DOHH2 (cell line): ENCODE data around the gene ABCB11.

ENCODE experiments used
- H3F3A ChIP-seq: fragments of 200-600 bp; sonication (generic), shearing (Covaris generic); 2 replicates; pipeline ENCODE4 v1.6.0; 2016; ENCODE audit warnings: antibody characterized with exemption, mild to moderate bottlenecking; ENCODE audit not compliant: control insufficient read depth, insufficient read depth
- H3K27ac ChIP-seq: fragments of 200-600 bp; sonication (generic); 2 replicates; pipeline ENCODE4 v1.5.1; 2014; ENCODE audit warnings: low read depth, mild to moderate bottlenecking, low read length, moderate library complexity
- H3K27me3 ChIP-seq: fragments of 200-600 bp; sonication (generic); 2 replicates; pipeline ENCODE4 v1.6.1; 2014; ENCODE audit warnings: mild to moderate bottlenecking, low read length, mixed read lengths; ENCODE audit not compliant: control insufficient read depth
- H3K36me3 ChIP-seq: fragments of 200-600 bp; sonication (generic); 2 replicates; pipeline ENCODE4 v1.6.1; 2014; ENCODE audit warnings: mild to moderate bottlenecking, low read length, moderate library complexity, mixed read lengths; ENCODE audit not compliant: control insufficient read depth
- H3K4me1 ChIP-seq: fragments of 200-600 bp; sonication (generic); 2 replicates; pipeline ENCODE4 v1.6.1; 2014; ENCODE audit warnings: mild to moderate bottlenecking, low read length, mixed read lengths; ENCODE audit not compliant: control insufficient read depth
- H3K4me2 ChIP-seq: fragments of 200-600 bp; sonication (generic); 2 replicates; pipeline ENCODE4 v1.6.0; 2014; ENCODE audit warnings: mild to moderate bottlenecking, low read length, moderate library complexity
- H3K4me3 ChIP-seq: fragments of 200-600 bp; sonication (generic); 2 replicates; pipeline ENCODE4 v1.5.1; 2014; ENCODE audit warnings: mild to moderate bottlenecking, low read length, mixed read lengths
- H3K79me2 ChIP-seq: fragments of 200-600 bp; sonication (generic); 2 replicates; pipeline ENCODE4 v1.6.1; 2014; ENCODE audit warnings: mild to moderate bottlenecking, low read length, mixed read lengths; ENCODE audit not compliant: control insufficient read depth
- H3K9me2 ChIP-seq: fragments of 200-600 bp; sonication (generic); replicated peaks from 2 replicates; pipeline ENCODE4 v1.6.1; 2014; ENCODE audit warnings: mild to moderate bottlenecking, low read length, mixed read lengths; ENCODE audit not compliant: control insufficient read depth
- H3K9me3 ChIP-seq: fragments of 200-600 bp; sonication (generic); 2 replicates; pipeline ENCODE4 v1.6.1; 2014; ENCODE audit warnings: antibody characterized with exemption, low read length, mixed read lengths; ENCODE audit not compliant: control insufficient read depth, insufficient read depth
- H4K20me1 ChIP-seq: fragments of 200-600 bp; sonication (generic); 2 replicates; pipeline ENCODE4 v1.6.0; 2014; ENCODE audit warnings: low read depth, mild to moderate bottlenecking, antibody characterized with exemption, low read length, moderate library complexity; ENCODE audit not compliant: control insufficient read depth, insufficient read depth
- CTCF ChIP-seq: fragments of 200-600 bp; sonication (generic); IDR thresholded peaks from one replicate; pipeline ENCODE4 v1.5.1; 2014; ENCODE audit warnings: antibody characterized with exemption, mild to moderate bottlenecking, low read depth, low read length; ENCODE audit not compliant: poor library complexity, severe bottlenecking
- EZH2phosphoT487 ChIP-seq: fragments of 200-600 bp; sonication (generic); IDR thresholded peaks from 2 replicates; pipeline ENCODE4 v1.6.1; 2017; ENCODE audit warnings: borderline replicate concordance, mild to moderate bottlenecking, antibody characterized with exemption, low read length, moderate library complexity, mixed read lengths

The ABCB11 gene

DNA sequence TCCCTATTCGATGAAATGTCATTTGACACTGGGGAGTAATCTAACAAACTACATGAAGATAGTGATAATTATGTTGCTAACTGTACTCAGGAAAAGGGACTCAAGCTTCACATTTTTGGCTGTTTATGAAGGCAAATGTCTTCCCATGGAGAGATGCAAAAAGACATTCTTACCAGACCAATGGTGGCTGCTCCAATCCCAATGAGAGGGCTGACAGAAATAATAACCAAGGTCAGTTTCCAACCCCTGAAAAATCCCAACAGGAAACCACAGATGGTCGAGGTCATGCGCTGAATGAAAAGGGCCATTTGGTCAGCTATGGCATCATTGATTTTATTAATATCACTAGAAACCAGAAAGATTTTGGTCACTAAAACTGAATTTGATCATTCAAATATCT is 37.6 kb downstream of the ABCB11 start:
- no peak for TF ChIP-seq EZH2phosphoT487
- no peaks in the 10 kb centered on the region for H3K79me2 ChIP-seq
- no peaks in the 10 kb centered on the region for H3F3A ChIP-seq
- H3K9me3 ChIP-seq, result no peaks in the 10 kb centered on the region
- no peak overlapping the region for H3K27ac ChIP-seq
- H3K27me3 ChIP-seq, result peaks cover 3% of the 10 kb centered on the region
- no peaks in the 10 kb centered on the region for H3K36me3 ChIP-seq
- H4K20me1 ChIP-seq, result no peaks in the 10 kb centered on the region
- no peaks in the 10 kb centered on the region for H3K4me1 ChIP-seq
- no peaks in the 10 kb centered on the region for H3K9me2 ChIP-seq
- no peak overlapping the region for H3K4me3 ChIP-seq
- H3K4me2 ChIP-seq, result no peak overlapping the region

GRCh38 chr2:168992591-168993349 is 38.4 kb downstream of the ABCB11 start:
- H3K79me2 ChIP-seq, result no peaks in the 10 kb centered on the region
- peaks cover 3% of the 10 kb centered on the region for H3K27me3 ChIP-seq
- no peaks in the 10 kb centered on the region for H3K9me2 ChIP-seq
- H3K27ac ChIP-seq, result no peak overlapping the region
- no peaks in the 10 kb centered on the region for H3K9me3 ChIP-seq
- H3K4me3 ChIP-seq, result no peak overlapping the region
- no peak overlapping the region for H3K4me2 ChIP-seq
- H4K20me1 ChIP-seq, result no peaks in the 10 kb centered on the region
- H3K4me1 ChIP-seq, result no peaks in the 10 kb centered on the region
- no peaks in the 10 kb centered on the region for H3F3A ChIP-seq
- TF ChIP-seq EZH2phosphoT487, result no peak
- TF ChIP-seq CTCF, result no peak
- H3K36me3 ChIP-seq, result no peaks in the 10 kb centered on the region

DNA sequence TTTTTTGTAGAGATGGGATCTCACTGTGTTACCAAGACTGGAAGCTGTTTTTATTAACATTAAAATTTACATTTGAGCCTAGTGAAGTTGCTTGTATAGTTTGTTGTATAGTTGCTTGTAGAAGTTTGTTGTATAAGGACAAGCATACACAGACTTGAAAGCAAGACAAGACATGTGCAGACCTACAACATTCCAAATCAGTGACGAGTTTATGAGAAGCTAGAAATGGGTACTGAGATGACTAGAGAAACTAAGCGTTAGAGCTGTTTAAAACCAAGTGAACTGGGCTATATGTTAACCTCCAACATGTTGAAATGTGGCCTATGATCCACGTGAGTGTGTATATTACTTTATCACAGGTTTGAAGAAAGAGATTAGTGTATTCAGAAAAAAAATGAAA is 39.1 kb downstream of the ABCB11 start:
- TF ChIP-seq EZH2phosphoT487, result no peak
- no peak for TF ChIP-seq CTCF

GRCh38 chr2:168988755-168989154 is 42.4 kb downstream of the ABCB11 start:
- Histone ChIP-seq H3K27ac (no peak overlapping the region), H3K4me2 (no peak overlapping the region), H3K27me3 (no peaks in the 10 kb centered on the region), H3F3A (no peaks in the 10 kb centered on the region), H3K4me3 (no peak overlapping the region), H3K9me2 (no peaks in the 10 kb centered on the region), H3K79me2 (no peaks in the 10 kb centered on the region), H3K4me1 (no peaks in the 10 kb centered on the region), H4K20me1 (no peaks in the 10 kb centered on the region), H3K36me3 (no peaks in the 10 kb centered on the region), H3K9me3 (no peaks in the 10 kb centered on the region)
- TF ChIP-seq EZH2phosphoT487 (no peak), CTCF (no peak)

More for the DNA sequence above, 39.1 kb downstream of the ABCB11 start:
- Histone ChIP-seq H3K27ac (no peak overlapping the region), H3K9me2 (no peaks in the 10 kb centered on the region), H3K4me1 (no peaks in the 10 kb centered on the region), H3K79me2 (no peaks in the 10 kb centered on the region), H3K4me3 (no peak overlapping the region), H3F3A (no peaks in the 10 kb centered on the region), H3K4me2 (no peak overlapping the region), H3K36me3 (no peaks in the 10 kb centered on the region), H3K9me3 (no peaks in the 10 kb centered on the region), H4K20me1 (no peaks in the 10 kb centered on the region), H3K27me3 (peaks cover 3% of the 10 kb centered on the region)
